Measurements from ENCODE around the gene MYO1H.

MYO1H gene

DNA sequence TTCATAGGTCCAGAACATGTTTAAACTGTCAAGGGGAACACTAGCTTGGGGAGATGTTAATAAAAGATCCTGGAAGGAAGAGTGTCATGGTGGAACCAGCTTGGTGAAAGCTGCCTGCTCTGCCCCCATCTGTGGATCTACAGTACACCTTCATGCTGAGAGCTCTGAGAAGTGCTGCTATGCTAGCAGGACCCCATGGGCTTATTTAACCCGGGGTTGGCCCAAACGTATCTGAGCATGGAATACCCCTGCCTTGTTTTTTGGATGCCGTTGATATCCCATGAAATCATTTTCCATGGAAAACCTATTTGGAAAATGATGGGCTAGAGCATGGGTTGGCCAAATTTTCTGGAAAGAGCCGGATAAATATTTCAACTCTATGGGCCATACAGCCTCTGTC is 144.0 kb downstream of the MYO1H start:
- no peak for DNase-seq
- Histone ChIP-seq H3K4me2 (ENCODE audit: low read length) (no peak overlapping the region), H2AK5ac (ENCODE audit: low read length) (no peak overlapping the region), H3K79me1 (ENCODE audit: low read length) (no peaks in the 10 kb centered on the region), H3K9ac (ENCODE audit: low read length) (no peak overlapping the region), H3K4me1 (ENCODE audit: control insufficient read depth in 1 of 2, insufficient read depth in 2 of 2, low read length in 2 of 2) (no peaks in the 10 kb centered on the region), H3K9me3 (ENCODE audit: insufficient read depth, low read depth, low read length) (no peaks in the 10 kb centered on the region), H3K18ac (ENCODE audit: low read length) (no peak overlapping the region), H2BK120ac (ENCODE audit: insufficient read depth, low read length, poor library complexity) (no peak overlapping the region), H4K12ac (ENCODE audit: low read depth, low read length) (no peak overlapping the region), H2BK12ac (ENCODE audit: low read length) (no peak overlapping the region), H3K36me3 (ENCODE audit: control insufficient read depth in 1 of 2, insufficient read depth in 2 of 2, low read length in 2 of 2) (peaks cover 30 to 54% of the 10 kb centered on the region in 2 experiments), H3K4me3 (ENCODE audit: low read depth, low read length) (no peak overlapping the region), H2AFZ (ENCODE audit: insufficient read depth, low read length, poor library complexity) (no peak overlapping the region), H3K4ac (ENCODE audit: low read depth, low read length) (no peak overlapping the region), H2BK5ac (ENCODE audit: low read depth, low read length, poor library complexity) (no peak overlapping the region), H3K23ac (ENCODE audit: low read length) (no peak overlapping the region), H3K27ac (ENCODE audit: low read depth, low read length) (no peak overlapping the region), H3K27me3 (ENCODE audit: insufficient read depth, low read length) (no peaks in the 10 kb centered on the region), H3K79me2 (ENCODE audit: control insufficient read depth, insufficient read depth, low read length, poor library complexity) (no peaks in the 10 kb centered on the region), H4K8ac (ENCODE audit: low read depth, low read length) (no peak overlapping the region), H3K14ac (ENCODE audit: low read length) (no peak overlapping the region), H4K91ac (ENCODE audit: low read depth, low read length) (no peak overlapping the region)
- no CpG with 5 or more reads among the region's 4 CpGs for WGBS (ENCODE audit: extremely low coverage, insufficient coverage, insufficient read length)

DNA sequence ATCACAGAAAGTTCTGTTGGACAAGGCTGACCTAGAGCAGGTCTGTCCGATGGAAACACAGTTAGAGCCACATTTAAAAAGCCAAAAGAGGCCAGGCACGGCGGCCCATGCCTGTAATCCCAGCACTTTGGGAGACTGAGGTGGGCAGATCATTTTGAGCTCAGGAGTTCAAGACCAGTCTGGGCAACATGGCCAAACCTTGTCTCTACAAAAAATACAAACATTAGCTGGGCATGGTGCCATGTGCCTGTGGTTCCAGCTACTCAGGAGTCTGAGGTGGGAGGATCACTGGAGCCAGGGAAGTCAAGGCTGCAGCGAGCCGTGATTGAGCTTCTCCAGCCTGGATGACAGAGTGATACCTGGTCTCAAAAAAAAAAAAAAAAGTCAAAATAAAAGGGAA is 144.7 kb downstream of the MYO1H start:
- Histone ChIP-seq H3K14ac (ENCODE audit: low read length) (no peak overlapping the region), H2AK5ac (ENCODE audit: low read length) (no peak overlapping the region), H3K4me2 (ENCODE audit: low read length) (no peak overlapping the region), H2BK5ac (ENCODE audit: low read depth, low read length, poor library complexity) (no peak overlapping the region), H4K12ac (ENCODE audit: low read depth, low read length) (no peak overlapping the region), H2AFZ (ENCODE audit: insufficient read depth, low read length, poor library complexity) (no peak overlapping the region), H3K27ac (ENCODE audit: low read depth, low read length) (no peak overlapping the region), H2BK12ac (ENCODE audit: low read length) (no peak overlapping the region), H2BK120ac (ENCODE audit: insufficient read depth, low read length, poor library complexity) (no peak overlapping the region), H4K91ac (ENCODE audit: low read depth, low read length) (no peak overlapping the region), H3K9me3 (ENCODE audit: insufficient read depth, low read depth, low read length) (no peaks in the 10 kb centered on the region), H3K4ac (ENCODE audit: low read depth, low read length) (no peak overlapping the region), H4K8ac (ENCODE audit: low read depth, low read length) (no peak overlapping the region), H3K79me2 (ENCODE audit: control insufficient read depth, insufficient read depth, low read length, poor library complexity) (no peaks in the 10 kb centered on the region), H3K4me1 (ENCODE audit: control insufficient read depth in 1 of 2, insufficient read depth in 2 of 2, low read length in 2 of 2) (no peaks in the 10 kb centered on the region), H3K36me3 (ENCODE audit: control insufficient read depth in 1 of 2, insufficient read depth in 2 of 2, low read length in 2 of 2) (peaks cover 25 to 47% of the 10 kb centered on the region in 2 experiments), H3K18ac (ENCODE audit: low read length) (no peak overlapping the region), H3K79me1 (ENCODE audit: low read length) (no peaks in the 10 kb centered on the region), H3K4me3 (ENCODE audit: low read depth, low read length) (no peak overlapping the region), H3K23ac (ENCODE audit: low read length) (no peak overlapping the region), H3K27me3 (ENCODE audit: insufficient read depth, low read length) (no peaks in the 10 kb centered on the region), H3K9ac (ENCODE audit: low read length) (no peak overlapping the region)
- no peak for DNase-seq
- WGBS (ENCODE audit: extremely low coverage, insufficient coverage, insufficient read length): no CpG with 5 or more reads among the region's 5 CpGs

DNA sequence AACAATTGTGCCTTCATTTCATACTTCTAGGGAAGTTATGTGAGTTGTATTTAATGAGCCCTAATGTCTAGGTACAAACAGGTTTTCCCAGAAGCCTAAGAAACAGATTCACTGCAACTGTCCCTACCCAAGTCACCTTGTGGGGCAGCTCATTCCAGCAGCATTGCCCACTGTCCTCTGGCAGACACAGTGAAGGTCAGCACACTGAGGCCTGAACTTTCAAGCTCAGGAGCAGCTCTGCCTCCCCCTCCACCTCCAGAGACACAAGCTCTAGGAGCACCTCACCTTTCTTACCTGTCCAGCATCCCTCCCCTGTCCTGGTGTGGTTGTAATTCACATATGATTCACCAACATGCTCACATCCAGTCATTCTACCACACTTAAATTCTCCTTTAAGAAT is 145.4 kb downstream of the MYO1H start:
- no peak overlapping the region for H3K4me2 ChIP-seq (ENCODE audit: low read length)
- H3K4me1 ChIP-seq (ENCODE audit: control insufficient read depth in 1 of 2, insufficient read depth in 2 of 2, low read length in 2 of 2): no peaks in the 10 kb centered on the region
- no peak overlapping the region for H3K18ac ChIP-seq (ENCODE audit: low read length)
- no peaks in the 10 kb centered on the region for H3K79me1 ChIP-seq (ENCODE audit: low read length)
- H3K9ac ChIP-seq (ENCODE audit: low read length): no peak overlapping the region
- no peak overlapping the region for H2AFZ ChIP-seq (ENCODE audit: insufficient read depth, low read length, poor library complexity)
- H2AK5ac ChIP-seq (ENCODE audit: low read length): no peak overlapping the region
- no peak overlapping the region for H3K14ac ChIP-seq (ENCODE audit: low read length)
- H3K23ac ChIP-seq (ENCODE audit: low read length): no peak overlapping the region
- H2BK120ac ChIP-seq (ENCODE audit: insufficient read depth, low read length, poor library complexity): no peak overlapping the region
- no peak overlapping the region for H3K4ac ChIP-seq (ENCODE audit: low read depth, low read length)
- H4K8ac ChIP-seq (ENCODE audit: low read depth, low read length): no peak overlapping the region
- no peaks in the 10 kb centered on the region for H3K27me3 ChIP-seq (ENCODE audit: insufficient read depth, low read length)
- H3K4me3 ChIP-seq (ENCODE audit: low read depth, low read length): no peak overlapping the region
- H2BK5ac ChIP-seq (ENCODE audit: low read depth, low read length, poor library complexity): no peak overlapping the region
- no peak overlapping the region for H4K12ac ChIP-seq (ENCODE audit: low read depth, low read length)
- H3K79me2 ChIP-seq (ENCODE audit: control insufficient read depth, insufficient read depth, low read length, poor library complexity): no peaks in the 10 kb centered on the region
- H3K27ac ChIP-seq (ENCODE audit: low read depth, low read length): no peak overlapping the region
- no peak overlapping the region for H2BK12ac ChIP-seq (ENCODE audit: low read length)
- no peak overlapping the region for H4K91ac ChIP-seq (ENCODE audit: low read depth, low read length)
- DNase-seq: no peak
- H3K36me3 ChIP-seq (ENCODE audit: control insufficient read depth in 1 of 2, insufficient read depth in 2 of 2, low read length in 2 of 2): peaks cover 22 to 40% of the 10 kb centered on the region in 2 experiments
- no peaks in the 10 kb centered on the region for H3K9me3 ChIP-seq (ENCODE audit: insufficient read depth, low read depth, low read length)

GRCh38 chr12:109493938-109494337 is 146.2 kb downstream of the MYO1H start:
- H4K12ac ChIP-seq (ENCODE audit: low read depth, low read length): no peak overlapping the region
- H2AFZ ChIP-seq (ENCODE audit: insufficient read depth, low read length, poor library complexity): no peak overlapping the region
- H3K9me3 ChIP-seq (ENCODE audit: insufficient read depth, low read depth, low read length): no peaks in the 10 kb centered on the region
- no peak overlapping the region for H3K18ac ChIP-seq (ENCODE audit: low read length)
- H2BK120ac ChIP-seq (ENCODE audit: insufficient read depth, low read length, poor library complexity): no peak overlapping the region
- no peak overlapping the region for H3K14ac ChIP-seq (ENCODE audit: low read length)
- no peak overlapping the region for H3K9ac ChIP-seq (ENCODE audit: low read length)
- H3K23ac ChIP-seq (ENCODE audit: low read length): no peak overlapping the region
- no CpG with 5 or more reads among the region's 1 CpG for WGBS (ENCODE audit: extremely low coverage, insufficient coverage, insufficient read length)
- H3K36me3 ChIP-seq (ENCODE audit: control insufficient read depth in 1 of 2, insufficient read depth in 2 of 2, low read length in 2 of 2): peaks cover 21 to 36% of the 10 kb centered on the region in 2 experiments
- H3K4me3 ChIP-seq (ENCODE audit: low read depth, low read length): no peak overlapping the region
- H4K91ac ChIP-seq (ENCODE audit: low read depth, low read length): no peak overlapping the region
- no peak overlapping the region for H2BK5ac ChIP-seq (ENCODE audit: low read depth, low read length, poor library complexity)
- peaks cover 0 to 2% of the 10 kb centered on the region in 2 experiments for H3K4me1 ChIP-seq (ENCODE audit: control insufficient read depth in 1 of 2, insufficient read depth in 2 of 2, low read length in 2 of 2)
- no peaks in the 10 kb centered on the region for H3K27me3 ChIP-seq (ENCODE audit: insufficient read depth, low read length)
- no peak overlapping the region for H4K8ac ChIP-seq (ENCODE audit: low read depth, low read length)
- H2BK12ac ChIP-seq (ENCODE audit: low read length): no peak overlapping the region
- H3K79me1 ChIP-seq (ENCODE audit: low read length): no peaks in the 10 kb centered on the region
- H2AK5ac ChIP-seq (ENCODE audit: low read length): no peak overlapping the region
- H3K4me2 ChIP-seq (ENCODE audit: low read length): no peak overlapping the region
- no peak overlapping the region for H3K27ac ChIP-seq (ENCODE audit: low read depth, low read length)
- H3K4ac ChIP-seq (ENCODE audit: low read depth, low read length): no peak overlapping the region
- no peaks in the 10 kb centered on the region for H3K79me2 ChIP-seq (ENCODE audit: control insufficient read depth, insufficient read depth, low read length, poor library complexity)
- no peak for DNase-seq

All from trophoblast cell (in vitro differentiated cells and primary cell).